PC-3 (cell line): Measurements from ENCODE around the gene ATP2B3. TPM values are rescaled to one million over a fixed set of nuclear protein-coding genes. Genes with fewer than 3 reads are reported as not detected.

ENCODE experiments used
- ATAC-seq: fragments of 200-7000 bp; cut with Tn5 transposase; 2 replicates; pipeline ENCODE4 v1.9.1; 2020; ENCODE audit warnings: mild to moderate bottlenecking, moderate library complexity
- BruUV-seq: library from RNA; stranded (reverse); fragments of 400-500 nt; replicated peaks from 2 replicates; lab custom pipeline; 2021; lab: Mats Ljungman, UMichigan
- CTCF ChIA-PET: fragments of 300-600 bp; sonication (Branson Sonifier 250); formaldehyde crosslinking; loops from one replicate; lab custom pipeline; 2022; ENCODE audit warnings: antibody characterized with exemption; lab: Charles Lee
- POLR2A ChIA-PET: fragments of 300-600 bp; sonication (Branson Sonifier 250); formaldehyde crosslinking; loops from one replicate; lab custom pipeline; 2022; ENCODE audit warnings: antibody characterized with exemption; ENCODE audit not compliant: unreplicated experiment; lab: Charles Lee
- DNase-seq: peaks from one replicate; pipeline ENCODE4 v3.0.0-alpha.2; 2015
- H2AFZ ChIP-seq: fragments of 300-600 bp; sonication (generic); 2 replicates; pipeline ENCODE4 v1.6.0; 2016; ENCODE audit warnings: antibody characterized with exemption, low read length
- H3F3A ChIP-seq: fragments of 300-600 bp; sonication (generic); one replicate; pipeline ENCODE4 v1.6.0; 2017; ENCODE audit warnings: antibody characterized with exemption, low read length, control low read depth, mild to moderate bottlenecking; ENCODE audit not compliant: unreplicated experiment
- H3K27ac ChIP-seq: fragments of 300-600 bp; sonication (generic); 2 replicates; pipeline ENCODE4 v1.5.1; 2016; ENCODE audit warnings: mild to moderate bottlenecking, low read length
- H3K27me3 ChIP-seq: fragments of 300-600 bp; sonication (generic); 2 replicates; pipeline ENCODE4 v1.6.1; 2016; ENCODE audit warnings: low read length, mixed read lengths
- H3K36me3 ChIP-seq: fragments of 300-600 bp; sonication (generic); 2 replicates; pipeline ENCODE4 v1.6.1; 2016; ENCODE audit warnings: low read depth, mixed run types, low read length, mixed read lengths
- H3K4me1 ChIP-seq: fragments of 300-600 bp; sonication (generic); 2 replicates; pipeline ENCODE4 v1.5.1; 2016; ENCODE audit warnings: low read length; ENCODE audit not compliant: insufficient read depth
- H3K4me2 ChIP-seq: fragments of 300-600 bp; sonication (generic); 2 replicates; pipeline ENCODE4 v1.6.0; 2016; ENCODE audit warnings: low read length
- H3K4me3 ChIP-seq: fragments of 300-600 bp; sonication (generic); 2 replicates; pipeline ENCODE4 v1.5.1; 2016; ENCODE audit warnings: mild to moderate bottlenecking, low read length, mixed read lengths
- H3K79me2 ChIP-seq: fragments of 300-600 bp; sonication (generic); 2 replicates; pipeline ENCODE4 v1.6.1; 2017; ENCODE audit warnings: low read length, mixed read lengths
- H3K9ac ChIP-seq: fragments of 300-600 bp; sonication (generic); 2 replicates; pipeline ENCODE4 v1.6.0; 2016; ENCODE audit warnings: mild to moderate bottlenecking, low read length
- H3K9me2 ChIP-seq: fragments of 300-600 bp; sonication (generic); replicated peaks from 2 replicates; pipeline ENCODE4 v1.6.1; 2016; ENCODE audit warnings: mixed run types, low read length, mixed read lengths
- H3K9me3 ChIP-seq: fragments of 300-600 bp; sonication (generic); 2 replicates; pipeline ENCODE4 v1.6.1; 2016; ENCODE audit warnings: low read length, mixed read lengths
- H4K20me1 ChIP-seq: fragments of 300-600 bp; sonication (generic); 2 replicates; pipeline ENCODE4 v1.6.1; 2016; ENCODE audit warnings: low read length, mixed read lengths
- EZH2 ChIP-seq: fragments of 300-600 bp; sonication (generic); IDR thresholded peaks from one replicate; pipeline ENCODE4 v1.6.1; 2017; ENCODE audit warnings: antibody characterized with exemption, mild to moderate bottlenecking, low read length; ENCODE audit not compliant: unreplicated experiment
- EZH2phosphoT487 ChIP-seq: fragments of 300-600 bp; sonication (generic); IDR thresholded peaks from 2 replicates; pipeline ENCODE4 v1.6.1; 2018; ENCODE audit warnings: mild to moderate bottlenecking, antibody characterized with exemption, low read length, borderline replicate concordance
- intact Hi-C: fragments of 100-400 bp; cut with micrococcal nuclease; formaldehyde crosslinking; loops from 2 replicates; pipeline ENCODE4 v1.9.0; 2023
- total RNA-seq: library from RNA; depleted of rRNA; stranded (reverse); fragments of >200 nt; gene quantifications from 2 replicates; pipeline ENCODE4 v1.2.3, GENCODE V29; 2014
- TF ChIP-seq, protein P1 (sequence below): fragments of 300-600 bp; sonication (generic); conservative IDR thresholded peaks from 2 replicates; pipeline ENCODE4 v1.5.1; 2017; ENCODE audit warnings: antibody characterized with exemption, low read depth, mild to moderate bottlenecking, low read length

ATP2B3 gene
- total RNA-seq, 1 experiment from 2014 or later = not detected

GRCh38 chrX:153519569-153520286, 2.3 kb downstream of the ATP2B3 start:
- H4K20me1 ChIP-seq = no peaks in the 10 kb centered on the region
- POLR2A ChIA-PET = no interaction called here
- H3K4me2 ChIP-seq = 0 out of 2 replicates have a peak overlapping the region, but pooled peaks have one; percentile 19
- peak; percentile 33; the same call in 1 of the 2 replicates for ATAC-seq
- no peaks in the 10 kb centered on the region for H3K36me3 ChIP-seq
- H3K4me1 ChIP-seq = no peaks in the 10 kb centered on the region
- H3K9me2 ChIP-seq = no peaks in the 10 kb centered on the region
- CTCF ChIA-PET = interaction anchor here (0.6 kb wide), 1 partner anchor 35 kb away, joined by 4 read pairs; no protein-coding TSS in a partner anchor
- H3K27ac ChIP-seq = no peak overlapping the region
- H3K9me3 ChIP-seq = no peaks in the 10 kb centered on the region
- TF ChIP-seq EZH2phosphoT487 (no peak), EZH2 (no peak)
- TF ChIP-seq, protein P1, sequence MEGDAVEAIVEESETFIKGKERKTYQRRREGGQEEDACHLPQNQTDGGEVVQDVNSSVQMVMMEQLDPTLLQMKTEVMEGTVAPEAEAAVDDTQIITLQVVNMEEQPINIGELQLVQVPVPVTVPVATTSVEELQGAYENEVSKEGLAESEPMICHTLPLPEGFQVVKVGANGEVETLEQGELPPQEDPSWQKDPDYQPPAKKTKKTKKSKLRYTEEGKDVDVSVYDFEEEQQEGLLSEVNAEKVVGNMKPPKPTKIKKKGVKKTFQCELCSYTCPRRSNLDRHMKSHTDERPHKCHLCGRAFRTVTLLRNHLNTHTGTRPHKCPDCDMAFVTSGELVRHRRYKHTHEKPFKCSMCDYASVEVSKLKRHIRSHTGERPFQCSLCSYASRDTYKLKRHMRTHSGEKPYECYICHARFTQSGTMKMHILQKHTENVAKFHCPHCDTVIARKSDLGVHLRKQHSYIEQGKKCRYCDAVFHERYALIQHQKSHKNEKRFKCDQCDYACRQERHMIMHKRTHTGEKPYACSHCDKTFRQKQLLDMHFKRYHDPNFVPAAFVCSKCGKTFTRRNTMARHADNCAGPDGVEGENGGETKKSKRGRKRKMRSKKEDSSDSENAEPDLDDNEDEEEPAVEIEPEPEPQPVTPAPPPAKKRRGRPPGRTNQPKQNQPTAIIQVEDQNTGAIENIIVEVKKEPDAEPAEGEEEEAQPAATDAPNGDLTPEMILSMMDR = no peak
- H3K79me2 ChIP-seq = no peaks in the 10 kb centered on the region
- H2AFZ ChIP-seq = no peak overlapping the region
- DNase-seq = peak; percentile 23
- BruUV-seq = no TSS peak
- intact Hi-C loops = no loop called here
- no peak overlapping the region for H3K9ac ChIP-seq
- no peak overlapping the region for H3K4me3 ChIP-seq
- peaks cover 9% of the 10 kb centered on the region; the same call in 1 of the 2 replicates for H3K27me3 ChIP-seq
- no peaks in the 10 kb centered on the region for H3F3A ChIP-seq

- H3K9me2 ChIP-seq = no peaks in the 10 kb centered on the region
- no TSS peak for BruUV-seq
- H2AFZ ChIP-seq = no peak overlapping the region
- CTCF ChIA-PET = interaction anchor here (0.6 kb wide), 1 partner anchor 34 kb away, joined by 4 read pairs; no protein-coding TSS in a partner anchor
- DNase-seq (no peak), ATAC-seq (no peak)
- H3K4me3 ChIP-seq = no peak overlapping the region
- POLR2A ChIA-PET = no interaction called here
- H3K36me3 ChIP-seq = no peaks in the 10 kb centered on the region
- H3K4me2 ChIP-seq = 0 out of 2 replicates have a peak overlapping the region, but pooled peaks have one; percentile 19
- TF ChIP-seq, protein P1 = no peak
- TF ChIP-seq EZH2phosphoT487 (no peak), EZH2 (no peak)
- no peaks in the 10 kb centered on the region for H3F3A ChIP-seq
- no peaks in the 10 kb centered on the region for H3K79me2 ChIP-seq
- H4K20me1 ChIP-seq = no peaks in the 10 kb centered on the region
- H3K27me3 ChIP-seq = peaks cover 9% of the 10 kb centered on the region; the same call in 1 of the 2 replicates
- H3K4me1 ChIP-seq = no peaks in the 10 kb centered on the region
- no peak overlapping the region for H3K27ac ChIP-seq
- no peaks in the 10 kb centered on the region for H3K9me3 ChIP-seq
- intact Hi-C loops = no loop called here
- H3K9ac ChIP-seq = no peak overlapping the region
Observed at GRCh38 chrX:153520287-153520917, 3.0 kb downstream of the ATP2B3 start.
